Brain pericyte (primary cell): ENCODE measurements around the gene LRCOL1.

ENCODE experiments used
- DNase-seq: peaks from one replicate; pipeline ENCODE4 v3.0.0-alpha.2; 2012; ENCODE audit warnings: low read depth, low spot score

LRCOL1 gene

GRCh38 chr12:132582582-132583410 is 27.6 kb downstream of the LRCOL1 start:
- no peak for DNase-seq

GRCh38 chr12:132582058-132582420 is 28.3 kb downstream of the LRCOL1 start:
- DNase-seq: no peak

- no peak for DNase-seq
Observed at GRCh38 chr12:132581348-132582057, 28.9 kb downstream of the LRCOL1 start.

DNA sequence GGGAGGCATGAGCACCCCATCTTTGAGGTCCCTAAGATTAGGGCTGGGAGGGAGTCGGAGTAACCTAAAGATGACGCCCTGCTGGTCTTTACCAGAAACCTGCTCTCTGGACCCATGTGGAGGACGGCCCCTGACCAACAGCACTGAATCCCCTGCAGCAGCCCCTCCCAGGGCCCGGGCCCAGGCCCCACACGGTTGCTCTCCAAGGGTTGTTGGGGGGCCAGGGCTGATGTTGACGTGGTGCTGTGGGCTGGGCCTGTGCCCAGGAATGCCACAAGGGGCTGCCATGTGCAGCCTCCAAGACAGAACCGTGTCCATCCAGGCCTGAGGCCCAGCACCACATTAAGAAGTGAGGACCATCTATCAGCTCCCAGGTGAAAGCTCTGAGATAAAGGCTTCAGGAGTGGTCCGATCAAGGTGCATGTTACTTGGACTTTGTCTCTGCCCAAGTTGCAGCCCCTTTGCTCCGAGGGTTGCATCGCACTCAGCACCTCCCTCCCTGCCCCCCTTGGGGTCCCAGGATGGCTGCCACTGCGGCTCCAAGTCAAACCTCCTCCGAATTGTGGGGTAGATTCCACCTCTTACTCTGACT is 29.6 kb downstream of the LRCOL1 start:
- DNase-seq: no peak

DNA sequence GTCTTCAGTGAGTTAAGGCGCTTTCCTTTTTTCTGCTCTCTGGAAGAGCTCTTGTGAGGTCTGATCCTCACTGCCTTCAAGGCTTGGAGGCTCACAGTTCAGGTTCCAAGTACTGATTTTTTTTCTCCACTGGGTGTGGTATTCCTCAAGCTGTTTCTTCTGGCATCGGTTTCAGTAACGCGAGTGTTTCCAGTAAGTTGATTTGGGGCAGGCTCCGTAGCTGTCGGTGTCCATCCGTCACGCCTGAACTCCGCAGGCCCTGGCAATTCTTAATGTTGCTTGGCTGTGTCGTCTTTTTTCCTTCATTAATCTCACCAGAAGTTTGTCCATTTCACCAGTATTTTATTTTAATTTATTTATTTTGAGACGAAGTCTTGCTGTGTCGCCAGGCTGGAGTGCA is 30.6 kb downstream of the LRCOL1 start:
- no peak for DNase-seq

DNA sequence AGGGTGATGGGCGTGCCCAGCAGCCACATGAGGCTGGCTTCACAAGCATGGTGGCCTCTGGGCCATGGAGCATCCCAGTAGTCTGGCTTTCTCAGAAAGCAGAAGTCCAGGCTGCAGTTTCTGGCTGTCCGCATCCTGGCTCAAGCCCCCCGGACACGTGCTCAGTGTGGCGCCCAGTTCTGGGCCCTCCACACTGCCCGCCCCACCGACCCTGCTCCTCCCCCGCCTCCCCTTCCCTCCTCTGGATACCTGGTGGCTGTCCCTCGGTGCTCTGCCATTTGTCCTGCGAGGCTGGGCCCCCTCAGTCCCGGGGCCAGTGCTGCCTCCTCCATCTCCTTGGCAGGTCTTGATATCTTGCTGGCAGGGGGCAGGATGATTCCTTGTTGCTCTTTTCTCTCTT is 31.6 kb downstream of the LRCOL1 start:
- DNase-seq: no peak

GRCh38 chr12:132578118-132578517 is 32.3 kb downstream of the LRCOL1 start:
- DNase-seq: no peak

DNA sequence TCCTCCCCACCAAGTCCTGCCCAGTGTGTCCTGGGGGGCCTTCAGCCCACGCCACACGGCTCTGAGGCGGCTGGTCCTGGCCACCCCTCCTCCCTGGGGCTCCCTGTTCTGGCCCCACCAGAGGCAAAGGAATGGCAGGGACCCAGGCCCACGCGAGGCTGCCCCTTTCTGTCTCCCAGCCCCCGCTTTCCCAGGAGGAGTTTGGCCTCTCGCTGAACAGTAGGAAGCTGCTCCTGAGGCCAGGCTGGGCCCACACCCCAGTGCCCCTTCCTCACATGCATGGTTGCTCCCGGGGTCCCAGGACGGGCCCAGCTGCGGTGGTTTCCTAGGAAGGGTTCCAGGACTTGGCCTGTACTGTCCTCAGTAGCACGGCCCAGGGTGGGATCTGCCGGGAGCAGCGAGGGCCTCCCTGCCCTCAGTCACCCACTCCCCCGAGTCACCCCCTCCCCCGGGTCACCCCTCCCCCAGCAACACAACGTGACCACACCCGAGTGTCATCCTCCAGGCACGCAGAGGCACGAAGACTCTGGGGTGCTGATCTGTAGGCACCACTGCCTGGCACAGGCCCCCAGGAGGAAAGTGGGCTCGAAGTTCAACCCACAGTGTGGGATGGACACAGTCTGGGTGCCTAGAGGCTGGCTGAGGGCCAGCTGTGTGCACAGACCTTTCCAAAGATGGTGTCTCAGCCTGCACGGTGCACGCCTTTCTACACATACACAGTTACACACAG is 33.0 kb downstream of the LRCOL1 start:
- DNase-seq: no peak

GRCh38 chr12:132576701-132577100 is 33.7 kb downstream of the LRCOL1 start:
- DNase-seq: no peak

- no peak for DNase-seq
Observed at GRCh38 chr12:132575661-132576060, 34.7 kb downstream of the LRCOL1 start.

DNA sequence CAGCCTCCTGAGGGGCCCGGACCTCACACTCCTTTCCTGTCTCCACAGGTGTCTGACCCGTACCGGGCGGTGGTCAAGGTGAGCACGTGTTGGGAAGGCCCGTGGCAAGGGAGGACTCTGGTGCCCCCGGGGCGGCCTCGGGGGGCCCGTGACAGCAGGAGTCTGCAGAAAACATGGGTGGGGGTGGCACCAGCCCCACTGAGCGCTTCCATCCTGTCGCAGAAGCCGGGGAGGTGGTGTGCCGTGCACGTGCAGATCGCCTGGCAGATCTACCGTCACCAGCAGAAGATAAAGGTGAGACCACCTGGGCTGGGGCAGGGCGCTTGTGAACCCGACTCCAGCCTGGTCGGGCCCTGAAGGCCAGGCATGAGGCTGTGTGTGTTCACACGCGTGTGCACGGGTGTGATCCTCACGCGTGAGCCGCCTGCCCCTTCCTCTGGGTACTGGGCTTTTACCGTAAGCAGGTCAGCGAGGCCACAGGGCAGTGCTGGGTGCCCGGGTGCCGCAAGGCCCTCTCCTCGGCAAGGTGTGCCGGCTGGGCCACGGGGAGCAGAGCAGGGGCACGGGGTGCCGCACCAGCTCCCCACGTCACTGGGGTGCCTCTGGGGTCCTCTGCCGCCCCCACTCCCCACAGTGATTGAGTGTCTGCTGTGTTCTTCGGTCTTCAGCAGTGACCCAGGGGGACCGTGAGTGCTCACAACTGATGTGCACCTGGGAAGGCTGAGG is 35.9 kb downstream of the LRCOL1 start:
- no peak for DNase-seq

- DNase-seq: no peak
Observed at GRCh38 chr12:132572801-132573760, 37.3 kb downstream of the LRCOL1 start.

GRCh38 chr12:132572106-132572505 is 38.3 kb downstream of the LRCOL1 start:
- no peak for DNase-seq

DNA sequence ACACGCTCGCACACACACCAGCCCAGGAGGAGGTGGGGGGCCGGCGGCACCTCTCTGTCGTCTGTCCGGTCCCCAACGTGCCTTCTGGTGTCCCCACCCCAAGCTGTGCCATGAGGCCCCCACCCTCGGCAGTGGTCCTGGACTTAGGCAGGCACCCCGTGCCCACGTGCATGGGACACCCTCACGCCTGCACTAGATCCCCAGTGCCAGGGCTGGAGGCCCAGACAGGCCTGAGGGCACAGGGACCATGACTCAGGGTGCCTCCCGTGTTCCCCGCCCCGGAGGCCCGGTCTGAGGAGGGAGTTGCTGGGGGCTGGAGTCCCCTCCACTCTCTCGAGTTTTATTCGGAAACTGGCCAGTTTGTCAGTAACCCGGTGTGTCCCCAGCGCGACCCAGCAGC is 38.8 kb downstream of the LRCOL1 start:
- DNase-seq: no peak

DNA sequence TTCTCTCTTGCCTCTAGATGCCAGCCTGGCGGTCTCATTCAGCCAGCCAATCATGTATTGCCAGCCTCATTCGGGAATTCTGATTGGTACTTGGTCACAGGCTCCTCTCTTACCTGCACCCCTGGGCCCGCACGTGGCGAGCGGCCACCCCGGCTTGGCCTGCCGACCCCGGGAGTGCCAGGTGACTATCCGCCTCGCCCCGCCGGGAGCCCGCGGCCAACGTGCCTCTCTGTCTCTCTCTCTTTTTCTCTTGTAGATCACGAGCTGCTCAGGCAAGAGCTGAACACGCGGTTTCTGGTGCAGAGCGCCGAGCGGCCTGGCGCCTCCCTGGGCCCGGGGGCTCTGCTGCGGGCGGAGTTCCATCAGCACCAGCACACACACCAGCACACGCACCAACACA is 39.3 kb downstream of the LRCOL1 start:
- no peak for DNase-seq

DNA sequence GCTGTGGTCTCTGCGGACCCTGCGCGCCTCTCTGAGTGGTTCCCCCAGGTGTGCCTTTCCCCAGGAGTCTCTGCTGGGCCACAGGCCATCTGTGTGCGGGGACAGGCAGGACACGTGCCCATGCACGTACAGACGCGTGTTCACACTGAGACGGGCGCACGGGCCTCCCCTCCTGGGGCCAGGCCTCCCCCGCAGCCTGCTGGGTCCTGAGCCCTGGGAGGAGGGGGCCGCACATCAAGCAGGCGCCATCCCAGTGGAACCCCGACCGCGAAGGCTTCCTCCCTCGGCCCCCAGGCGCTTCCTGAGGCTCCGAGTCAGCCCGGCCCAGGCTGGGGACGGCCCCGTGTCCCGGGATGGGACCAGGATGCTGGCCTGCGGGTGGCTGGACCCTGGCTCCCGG is 39.7 kb downstream of the LRCOL1 start:
- DNase-seq: no peak

- DNase-seq: no peak
Observed at GRCh38 chr12:132569856-132570480, 40.4 kb downstream of the LRCOL1 start.

DNA sequence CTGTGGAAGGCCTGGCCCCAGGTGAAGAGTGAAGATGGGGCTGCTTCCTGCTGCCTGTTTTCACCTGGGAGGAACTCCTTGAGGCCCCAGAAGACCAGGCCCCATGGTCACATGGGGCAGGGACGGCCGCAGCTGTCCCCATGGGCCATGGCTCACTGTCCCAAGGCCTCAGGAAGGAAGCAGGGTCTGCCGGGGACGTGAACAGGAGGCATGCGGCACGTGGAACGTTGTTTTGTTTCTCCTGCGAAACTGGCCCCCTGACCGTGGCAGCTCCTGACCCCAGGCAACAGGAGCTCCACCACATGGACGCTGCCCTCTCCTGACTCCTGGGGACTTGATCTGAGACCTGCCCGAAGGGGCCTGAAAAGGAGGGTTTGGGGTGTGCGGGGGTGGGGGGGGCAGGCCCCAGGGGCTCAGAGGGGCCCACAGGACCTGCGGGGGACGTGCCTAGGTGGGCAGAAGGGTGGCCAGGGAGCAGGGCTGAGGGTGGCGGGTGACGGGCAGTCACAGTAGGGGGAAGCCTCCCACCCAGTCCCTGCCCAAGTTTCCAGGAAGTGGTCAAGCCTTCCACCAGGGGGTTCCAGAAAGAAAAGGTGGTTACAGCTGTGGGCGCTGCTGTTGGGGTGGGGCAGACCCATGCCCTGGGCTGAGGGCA is 41.4 kb downstream of the LRCOL1 start:
- DNase-seq: no peak

DNA sequence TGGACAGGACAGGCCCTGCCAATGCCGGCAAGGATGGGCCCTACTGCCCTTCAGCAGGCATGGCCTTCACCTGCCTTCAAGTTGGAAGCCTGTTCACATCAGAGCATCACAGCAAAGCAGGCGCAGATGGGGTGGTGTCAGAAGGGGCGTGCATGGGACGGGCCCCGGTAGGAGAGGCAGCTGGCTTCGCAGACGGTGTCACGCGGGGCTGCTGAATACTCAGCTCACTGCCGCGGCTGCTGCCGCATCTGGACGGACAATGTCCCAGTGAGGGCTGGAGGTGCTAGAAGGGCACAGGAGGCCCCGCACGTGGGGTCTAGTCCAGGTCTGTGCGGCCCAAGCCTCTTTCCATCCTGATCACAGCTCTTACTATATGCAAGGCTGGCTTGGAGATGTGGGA is 42.1 kb downstream of the LRCOL1 start:
- no peak for DNase-seq
